Stimulated activated CD4-positive, alpha-beta T cell treated with anti-CD3 and anti-CD28 coated beads, Interleukin-12 subunit alpha, Interleukin-12 subunit beta, amount 100 ng/mL, for 24 hours (primary cell): Measurements from ENCODE around the gene NRP1.
"Not testable (repeated sequence)": the region's sequence is repeated elsewhere in the genome, so short reads cannot be mapped to it uniquely, and the experiment has no call there.

ENCODE experiments used
- DNase-seq, 2 experiments: peaks; one replicate each; pipeline ENCODE4 v3.0.0-alpha.2; 2020; ENCODE audit warnings: low read depth in 2 of 2

Gene NRP1

DNA sequence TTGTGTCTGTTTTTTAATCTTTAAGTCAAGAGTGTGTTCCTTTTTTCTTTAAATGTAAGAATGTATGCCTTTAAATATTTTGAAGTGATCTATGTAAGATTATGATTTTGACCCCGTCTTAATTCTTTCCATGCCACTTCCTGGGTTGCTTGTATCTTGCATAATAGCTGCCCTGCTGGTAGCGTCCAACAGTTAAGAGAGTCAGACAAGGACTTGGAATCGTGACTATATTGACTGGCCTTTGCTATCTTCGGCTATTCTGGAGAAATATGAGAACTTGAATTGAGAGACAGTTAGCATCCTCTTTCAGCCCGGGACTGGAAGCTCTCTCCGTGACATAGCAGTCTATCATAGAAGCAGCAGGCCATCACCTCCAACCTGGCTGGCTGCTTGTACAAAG is 13.0 kb downstream of the NRP1 start:
- DNase-seq: no peak

- no peak for DNase-seq
These were observed 14.2 kb downstream of the NRP1 start for GRCh38 chr10:33320288-33320687.

DNA sequence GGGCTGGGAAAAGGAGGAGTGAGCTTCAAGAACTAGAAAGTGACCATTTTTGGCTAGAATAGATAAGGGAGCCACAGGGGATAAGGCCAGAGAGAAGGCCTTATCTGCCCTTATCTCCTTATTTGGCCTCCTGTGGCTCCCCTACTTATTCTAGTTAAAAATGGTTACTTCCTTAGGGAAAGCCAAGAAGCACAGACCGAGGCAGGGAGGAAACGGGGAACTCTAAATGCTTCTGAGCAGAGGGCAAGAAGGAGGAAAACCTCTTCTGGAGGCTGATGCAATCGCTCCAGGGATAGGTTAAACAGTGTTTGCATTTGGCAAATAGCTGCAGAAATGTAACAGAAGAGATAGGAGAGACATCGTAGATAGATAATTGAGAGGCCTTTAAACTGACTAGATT is 18.6 kb downstream of the NRP1 start:
- no peak for DNase-seq

DNA sequence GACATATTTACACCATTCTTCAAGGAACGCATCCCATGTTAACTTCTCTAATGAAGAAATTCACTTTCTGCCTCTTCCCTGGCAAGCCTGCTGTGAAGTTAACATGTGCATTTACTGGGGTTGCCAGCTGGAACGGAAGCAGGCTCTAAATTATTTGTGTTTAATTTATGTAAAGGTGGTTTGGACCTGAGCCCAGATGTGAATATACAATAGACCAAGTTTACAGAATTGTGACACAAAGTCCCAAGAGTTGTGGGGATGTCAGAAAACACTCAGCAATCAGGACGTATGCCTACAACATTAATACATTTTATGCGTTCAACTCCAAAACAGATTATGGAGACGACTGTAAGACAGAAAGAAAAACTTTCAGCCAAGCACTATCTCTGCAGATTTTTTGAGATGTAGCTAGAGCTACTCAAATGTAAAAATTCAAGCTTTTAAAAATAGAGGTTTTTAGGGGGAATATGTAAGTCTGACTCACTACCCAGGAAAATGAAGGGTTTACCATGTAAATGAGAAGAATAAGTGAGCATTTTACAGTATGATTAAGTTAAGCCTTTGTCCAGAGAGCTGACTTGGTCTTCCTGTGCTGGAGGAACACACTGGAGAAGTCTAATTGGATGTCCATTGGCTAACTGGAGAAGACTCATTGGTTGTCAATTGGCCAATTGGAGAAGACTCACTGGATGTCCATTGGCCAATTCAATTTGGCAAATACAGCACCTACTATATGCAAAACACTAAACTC is 19.5 kb downstream of the NRP1 start:
- DNase-seq: no peak

GRCh38 chr10:33311640-33312039 is 22.8 kb downstream of the NRP1 start:
- DNase-seq: no peak

DNA sequence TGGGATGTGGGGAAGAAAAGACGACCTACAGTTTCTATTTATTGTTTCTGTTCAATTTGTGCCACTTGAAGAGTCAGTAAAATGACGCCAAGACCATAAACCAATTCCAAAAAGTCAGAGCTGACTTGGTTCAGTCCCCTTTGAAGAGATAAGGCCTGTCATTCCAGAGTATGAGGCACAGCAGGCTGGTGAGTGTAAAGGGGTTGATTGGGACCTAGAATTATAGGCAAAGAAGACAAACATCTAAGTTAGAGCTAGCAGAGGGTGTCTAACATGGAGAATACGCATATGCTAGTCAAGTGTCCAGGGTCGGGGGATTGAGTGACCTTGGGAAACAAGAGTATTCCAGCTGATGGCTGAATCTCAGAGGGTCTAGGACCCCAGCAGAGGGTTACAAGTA is 23.6 kb downstream of the NRP1 start:
- no peak for DNase-seq

DNA sequence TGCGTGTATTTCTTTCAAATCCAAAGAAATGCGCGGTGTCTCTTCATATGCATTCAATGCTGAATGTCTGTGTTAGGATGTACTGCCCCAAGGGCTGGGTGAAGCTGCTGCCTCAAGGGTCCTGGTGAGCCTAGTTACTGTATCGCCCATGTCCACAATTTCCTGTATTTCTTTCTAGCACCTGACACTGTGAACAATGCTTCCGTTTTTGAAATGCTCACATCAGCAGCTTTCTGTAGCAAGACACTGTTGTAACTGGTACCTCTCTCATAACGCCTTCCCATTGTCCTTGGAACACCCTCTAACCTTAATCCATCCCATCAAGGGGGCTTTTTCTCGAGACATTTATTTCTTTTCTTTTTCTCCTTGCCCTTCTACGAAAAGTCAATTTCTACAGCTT is 25.1 kb downstream of the NRP1 start:
- DNase-seq: no peak

GRCh38 chr10:33307835-33308234 is 26.6 kb downstream of the NRP1 start:
- no peak for DNase-seq

- no peak for DNase-seq
These were observed 27.6 kb downstream of the NRP1 start for GRCh38 chr10:33306701-33307519.

GRCh38 chr10:33306126-33306525 is 28.3 kb downstream of the NRP1 start:
- no peak for DNase-seq

- DNase-seq: no peak
These were observed 29.8 kb downstream of the NRP1 start for GRCh38 chr10:33304423-33305225.

GRCh38 chr10:33303988-33304387 is 30.5 kb downstream of the NRP1 start:
- no peak for DNase-seq

GRCh38 chr10:33302208-33302829 is 32.1 kb downstream of the NRP1 start:
- no peak for DNase-seq

DNA sequence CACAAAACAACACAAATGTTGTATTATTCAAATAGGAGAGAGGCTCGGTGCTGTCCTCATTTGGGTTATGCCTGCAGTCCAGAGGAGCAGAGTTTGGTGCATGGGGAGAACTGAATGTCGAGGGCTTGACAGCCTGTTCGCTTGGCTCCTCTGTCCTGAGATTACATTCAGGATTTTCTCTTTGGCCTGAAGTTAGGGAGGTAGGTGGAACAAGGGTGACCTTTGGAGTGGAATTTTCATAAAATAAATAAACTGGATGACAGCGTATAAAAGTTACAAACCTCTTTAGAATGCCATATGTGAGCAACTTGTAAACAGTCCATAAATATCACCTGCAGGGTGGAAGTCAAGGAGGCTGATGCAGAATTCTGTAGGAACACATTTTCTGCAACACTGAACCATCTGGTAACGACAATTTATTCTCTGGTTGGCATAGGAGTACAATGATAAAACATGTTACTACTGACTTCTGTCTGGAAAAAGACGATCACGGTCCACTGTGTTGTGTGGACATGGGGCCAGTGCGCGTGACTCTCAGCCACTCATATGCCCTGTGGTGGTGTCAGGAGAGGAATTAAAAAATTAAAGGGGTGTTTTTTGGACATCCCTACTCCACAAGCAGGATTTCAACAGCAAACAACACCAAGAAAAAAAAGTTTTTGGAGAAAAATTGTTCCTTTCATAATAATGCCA is 33.2 kb downstream of the NRP1 start:
- DNase-seq: no peak

- DNase-seq: not testable (repeated sequence)
These were observed 33.9 kb downstream of the NRP1 start for GRCh38 chr10:33300544-33300943.

GRCh38 chr10:33298893-33299292 is 35.6 kb downstream of the NRP1 start:
- DNase-seq: no peak

GRCh38 chr10:33298110-33298509 is 36.4 kb downstream of the NRP1 start:
- DNase-seq: no peak

- no peak for DNase-seq
These were observed 38.6 kb downstream of the NRP1 start for GRCh38 chr10:33295851-33296250.

DNA sequence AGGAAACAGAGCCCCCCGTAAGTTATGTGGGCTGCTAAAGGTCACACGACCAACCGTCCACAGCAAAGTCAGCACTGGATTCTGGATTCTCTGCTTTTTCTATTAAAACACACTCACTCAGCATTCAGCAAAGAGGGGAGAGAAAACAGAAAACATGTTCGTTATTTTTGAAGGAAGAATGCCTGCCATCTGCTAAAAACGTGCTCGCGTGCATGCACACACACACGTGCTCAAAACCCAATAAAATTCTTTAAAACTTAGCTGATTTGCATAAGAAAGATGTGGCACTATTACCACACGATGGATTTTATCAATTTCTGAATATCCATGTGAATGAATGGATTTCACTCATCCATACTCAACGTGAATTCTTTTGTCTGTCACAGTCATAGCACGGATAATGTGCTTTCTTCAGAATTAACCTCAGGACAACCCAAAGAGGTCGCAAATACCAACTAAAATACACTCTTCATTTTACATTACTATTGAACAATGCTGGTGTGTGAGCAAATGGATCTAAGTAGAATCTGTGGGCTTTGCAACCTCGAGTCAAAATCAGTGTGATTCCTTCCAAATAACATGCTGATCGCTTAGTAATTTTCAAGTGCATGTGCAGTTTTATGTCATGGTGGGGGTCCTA is 40.8 kb downstream of the NRP1 start:
- no peak for DNase-seq

DNA sequence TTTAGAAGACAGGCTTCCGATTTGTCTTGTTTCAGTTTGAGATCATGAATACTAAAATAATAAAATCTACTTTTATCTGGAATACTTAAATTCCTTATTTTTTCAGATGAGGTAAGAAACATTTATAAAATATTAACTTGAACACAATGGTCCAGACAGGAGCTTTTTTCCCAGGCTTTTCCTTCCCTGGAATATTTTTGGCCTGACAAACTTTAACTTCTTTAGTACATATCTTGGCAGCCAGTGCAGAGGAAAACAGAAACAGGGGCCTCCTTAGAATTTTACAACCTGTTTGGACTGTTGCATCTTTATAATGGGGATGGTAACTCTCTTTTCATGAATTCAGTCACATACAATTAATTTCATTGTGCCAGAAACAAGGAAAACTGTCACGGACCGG is 41.4 kb downstream of the NRP1 start:
- DNase-seq: no peak

GRCh38 chr10:33291053-33291592 is 43.3 kb downstream of the NRP1 start:
- no peak for DNase-seq
